VCaP (cell line): Measurements from ENCODE around the gene CLDN20.
"Not testable (repeated sequence)": the region's sequence is repeated elsewhere in the genome, so short reads cannot be mapped to it uniquely, and the experiment has no call there.

Source experiments
- H3K27ac ChIP-seq: fragments of 450-650 bp; 2 replicates; pipeline ENCODE4 v1.5.1; 2017
- CTCF ChIP-seq: fragments of 450-650 bp; conservative IDR thresholded peaks from 2 replicates; pipeline ENCODE4 v1.5.1; 2017; ENCODE audit warnings: mild to moderate bottlenecking, moderate library complexity

Gene CLDN20

GRCh38 chr6:155263373-155264063 lies at the start of gene CLDN20:
Gene CLDN20, plus strand, starts transcription at chr6:155264013. Its CDS starts 11,707 bp downstream, at chr6:155275720.
- no peak within 1 kb of the TSS for H3K27ac ChIP-seq
- no peak for TF ChIP-seq CTCF

- TF ChIP-seq CTCF, result no peak
- no peak overlapping the region for H3K27ac ChIP-seq
Observed at GRCh38 chr6:155215906-155216305, 47.9 kb upstream of the CLDN20 start.

GRCh38 chr6:155216312-155217046 lies 47.3 kb upstream of the CLDN20 start:
- no peak overlapping the region for H3K27ac ChIP-seq
- TF ChIP-seq CTCF, result no peak

- H3K27ac ChIP-seq, result not testable (repeated sequence)
Observed at GRCh38 chr6:155218711-155219110, 45.1 kb upstream of the CLDN20 start.

- no peak for TF ChIP-seq CTCF
- no peak overlapping the region for H3K27ac ChIP-seq
Observed at GRCh38 chr6:155219299-155219698, 44.5 kb upstream of the CLDN20 start.

- H3K27ac ChIP-seq, result no peak overlapping the region
- TF ChIP-seq CTCF, result no peak
Observed at GRCh38 chr6:155219858-155220301, 43.9 kb upstream of the CLDN20 start.

- no peak for TF ChIP-seq CTCF
Observed at GRCh38 chr6:155221086-155221485, 42.7 kb upstream of the CLDN20 start.

GRCh38 chr6:155222506-155222905 lies 41.3 kb upstream of the CLDN20 start:
- no peak overlapping the region for H3K27ac ChIP-seq
- no peak for TF ChIP-seq CTCF

More at GRCh38 chr6:155221086-155221485, 42.7 kb upstream of the CLDN20 start:
- H3K27ac ChIP-seq, result no peak overlapping the region
